NCI-H1092 (cell line): ENCODE measurements around the gene DGKG.

Experiments
- DNase-seq: peaks from one replicate; lab custom pipeline; 2025; lab: John Stamatoyannopoulos, UW

The DGKG gene

DNA sequence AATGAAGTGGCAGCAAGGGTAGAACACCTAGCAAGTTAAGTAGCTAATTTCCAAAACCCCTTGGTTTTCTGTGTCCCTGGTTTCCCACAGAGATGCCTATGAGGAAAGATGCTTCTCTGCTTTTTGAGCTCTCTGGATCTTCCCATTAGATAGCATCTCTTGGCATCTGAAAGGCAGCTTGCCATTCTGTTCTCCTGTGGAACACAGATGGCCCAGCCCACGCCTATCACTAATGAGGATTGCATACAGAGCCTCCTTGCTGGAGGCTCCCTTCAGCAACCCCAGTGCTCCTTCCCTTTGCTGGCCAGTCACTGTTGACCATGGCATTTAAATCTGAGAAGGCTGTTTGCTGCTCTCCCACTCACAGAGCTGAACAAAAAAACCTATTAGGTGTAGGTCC is 218.8 kb downstream of the DGKG start:
- no peak for DNase-seq

GRCh38 chr3:186142393-186142932 is 219.6 kb downstream of the DGKG start:
- no peak for DNase-seq

DNA sequence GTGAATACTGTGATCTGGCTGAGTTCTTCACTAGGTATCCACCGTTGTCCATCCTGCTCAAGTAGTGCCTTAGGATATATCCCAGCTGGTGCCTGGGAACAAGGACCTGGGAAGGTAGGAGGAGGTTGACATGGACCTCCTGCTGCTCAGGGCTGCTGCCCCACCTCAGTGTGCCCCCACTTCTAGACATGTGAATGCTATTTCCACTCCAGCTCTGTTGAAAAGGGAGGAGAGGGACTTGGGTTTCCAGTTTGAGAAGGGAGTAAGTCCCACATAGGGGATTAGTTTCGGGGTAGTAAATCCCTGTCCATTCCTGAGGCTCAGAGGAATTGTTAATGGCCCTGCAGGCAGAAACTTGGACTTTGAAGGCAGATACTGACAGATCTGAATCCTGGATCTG is 220.2 kb downstream of the DGKG start:
- DNase-seq, result no peak

DNA sequence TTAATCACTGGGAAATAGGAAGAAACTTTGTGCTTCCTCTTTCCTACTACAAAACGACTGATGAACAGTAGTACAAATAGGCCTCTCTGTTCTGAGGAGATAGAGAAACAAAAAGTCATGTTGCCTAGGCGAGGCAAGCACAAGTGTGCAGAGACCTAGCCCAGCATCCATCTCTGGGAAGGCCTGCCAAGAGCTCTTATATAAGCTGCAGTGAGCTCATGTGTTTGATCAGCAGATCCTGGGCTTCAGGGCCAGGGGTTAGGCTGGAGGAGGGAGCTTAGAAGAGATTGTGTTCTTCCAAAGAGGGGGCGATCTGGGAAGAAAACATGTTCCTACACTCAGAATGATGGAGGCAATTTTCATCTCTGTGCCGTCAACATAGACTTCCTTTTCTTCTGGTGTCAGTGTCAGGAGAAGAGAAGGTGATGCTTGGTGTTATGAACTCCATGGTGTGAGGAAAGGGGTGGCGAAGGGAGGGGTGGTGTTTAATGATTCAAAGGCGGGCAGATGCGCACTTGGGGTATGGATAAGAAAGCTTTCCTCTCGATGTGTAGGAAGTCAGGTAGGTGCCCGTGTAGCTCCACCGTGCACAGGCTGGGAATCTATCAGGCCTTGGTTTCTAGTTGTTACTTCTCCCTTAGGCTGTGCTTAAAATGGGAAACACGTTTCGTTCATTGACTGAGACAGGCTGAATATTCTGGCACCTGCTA is 223.6 kb downstream of the DGKG start:
- no peak for DNase-seq

DNA sequence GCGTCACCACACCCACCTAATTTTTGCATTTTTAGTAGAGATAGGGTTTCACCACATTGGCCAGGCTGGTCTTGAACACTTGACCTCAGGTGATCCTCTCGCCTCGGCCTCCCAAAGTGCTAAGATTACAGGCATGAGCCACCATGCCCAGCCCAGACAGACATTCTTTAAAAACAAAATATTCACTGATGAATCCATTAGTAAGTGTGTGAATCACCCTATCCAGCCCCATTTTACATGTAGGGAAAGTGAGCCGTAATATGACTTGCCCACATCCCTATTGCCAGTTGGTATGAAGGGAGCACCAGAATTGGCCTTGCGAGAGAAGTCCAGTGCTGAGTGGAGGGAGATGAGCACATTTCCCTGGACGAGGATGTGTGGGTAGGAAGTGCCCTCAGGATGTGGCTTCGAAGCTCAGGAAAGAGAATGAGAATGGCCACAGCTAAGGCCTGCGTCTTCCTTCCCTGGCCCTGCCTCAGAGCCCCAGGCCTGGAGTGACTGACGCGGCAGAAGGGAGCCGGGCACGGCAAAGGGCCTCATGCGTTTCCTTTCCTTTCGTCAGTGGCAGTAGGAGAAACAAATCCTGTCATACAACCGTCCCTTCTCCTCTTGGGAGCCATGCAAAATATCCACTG is 224.9 kb downstream of the DGKG start:
- DNase-seq, result no peak

- DNase-seq, result no peak
Measured at GRCh38 chr3:186133980-186134379, 228.1 kb downstream of the DGKG start.

DNA sequence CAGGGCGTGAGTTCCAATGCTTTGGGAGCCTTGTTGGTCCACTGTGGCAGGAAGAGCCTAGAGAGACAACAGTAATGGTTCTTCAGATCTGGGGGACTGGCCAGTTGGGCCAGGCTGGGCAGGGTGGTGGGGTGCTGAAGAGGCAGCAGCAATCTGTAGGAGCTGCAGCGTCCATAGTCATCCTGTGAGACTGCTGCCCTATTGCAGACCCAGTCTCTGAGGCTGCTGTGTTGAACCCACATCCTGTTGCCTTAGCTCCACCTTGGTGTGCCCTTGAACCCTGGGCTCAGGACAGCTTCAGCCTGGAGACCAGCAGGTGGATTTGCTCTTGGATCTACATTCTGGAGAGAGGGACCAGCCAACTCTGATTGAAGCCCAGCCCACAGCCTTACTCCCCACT is 229.5 kb downstream of the DGKG start:
- DNase-seq, result no peak

- no peak for DNase-seq
Measured at GRCh38 chr3:186129206-186129605, 232.8 kb downstream of the DGKG start.

- no peak for DNase-seq
Measured at GRCh38 chr3:186128158-186128557, 233.9 kb downstream of the DGKG start.

- no peak for DNase-seq
Measured at GRCh38 chr3:186127463-186127862, 234.6 kb downstream of the DGKG start.

GRCh38 chr3:186125118-186125517 is 236.9 kb downstream of the DGKG start:
- no peak for DNase-seq

- no peak for DNase-seq
Measured at GRCh38 chr3:186124592-186124991, 237.4 kb downstream of the DGKG start.

- DNase-seq, result no peak
Measured at GRCh38 chr3:186123012-186123411, 239.0 kb downstream of the DGKG start.

DNA sequence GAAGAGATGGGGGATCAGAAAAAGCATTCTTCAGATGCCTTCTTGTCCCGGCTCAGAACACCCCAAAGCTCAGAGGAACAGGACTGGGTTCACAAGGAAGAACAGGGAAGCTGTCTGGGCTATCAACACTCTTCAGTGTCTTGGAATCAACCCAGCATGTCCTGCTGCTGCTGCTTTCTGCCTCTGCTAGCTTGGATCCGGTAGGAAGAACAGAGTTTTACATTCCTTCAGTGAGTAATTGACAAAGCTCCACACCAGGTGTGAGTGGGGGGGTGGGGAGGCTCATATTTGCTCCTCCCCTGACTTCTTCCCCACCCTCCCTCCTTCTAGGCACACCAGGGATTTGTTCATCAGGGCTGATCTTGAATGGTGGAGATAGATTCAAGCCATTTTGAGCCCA is 240.1 kb downstream of the DGKG start:
- no peak for DNase-seq

DNA sequence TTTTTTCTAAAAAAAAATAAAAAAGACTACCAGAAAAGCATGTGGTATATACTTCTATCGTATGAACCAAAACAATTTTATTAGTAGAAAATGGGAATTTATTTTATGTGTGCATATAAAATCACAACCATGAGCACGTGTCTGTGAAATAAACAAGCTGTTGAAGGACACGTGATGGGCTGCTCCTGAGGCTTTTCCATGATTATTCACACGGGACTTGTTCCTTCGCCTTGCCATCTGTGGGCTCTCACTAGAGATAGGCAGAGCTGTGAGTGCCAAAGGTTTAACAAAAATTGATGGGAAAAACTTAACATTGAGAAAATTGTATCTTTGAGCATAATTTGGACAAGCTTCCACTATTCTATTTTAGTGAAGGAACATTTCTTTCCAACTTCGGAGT is 240.8 kb downstream of the DGKG start:
- no peak for DNase-seq

DNA sequence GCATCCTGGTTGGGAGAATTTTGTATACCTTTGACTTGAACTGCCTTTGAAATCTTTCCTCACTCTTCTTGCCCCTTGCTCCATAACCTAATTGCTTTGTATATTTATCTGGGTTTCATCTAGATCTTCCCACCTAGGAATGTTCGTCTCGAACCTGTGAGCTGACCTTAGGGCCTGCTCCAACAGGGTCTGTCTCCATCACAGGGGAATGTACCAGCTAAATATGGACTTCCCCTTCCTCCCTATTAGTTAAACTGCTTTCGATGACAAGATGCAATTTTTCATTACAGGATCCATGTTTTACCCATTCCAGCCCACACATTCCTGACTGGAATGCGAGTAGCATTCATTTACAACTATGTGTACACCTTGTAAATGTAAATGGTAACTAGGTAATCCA is 242.5 kb downstream of the DGKG start:
- DNase-seq, result no peak

- no peak for DNase-seq
Measured at GRCh38 chr3:186118692-186119091, 243.3 kb downstream of the DGKG start.

- no peak for DNase-seq
Measured at GRCh38 chr3:186117521-186118134, 244.4 kb downstream of the DGKG start.

GRCh38 chr3:186115239-186115996 is 246.6 kb downstream of the DGKG start:
- DNase-seq, result no peak

GRCh38 chr3:186110975-186111974 is 250.8 kb downstream of the DGKG start:
- no peak for DNase-seq
